Measurements from ENCODE around the gene FH. TPM values are rescaled to one million over a fixed set of nuclear protein-coding genes. Genes with fewer than 3 reads are reported as not detected.

Gene FH
- total and polyA plus RNA-seq, 2 donors from 2014 or later: 51.9 to 128 TPM

DNA sequence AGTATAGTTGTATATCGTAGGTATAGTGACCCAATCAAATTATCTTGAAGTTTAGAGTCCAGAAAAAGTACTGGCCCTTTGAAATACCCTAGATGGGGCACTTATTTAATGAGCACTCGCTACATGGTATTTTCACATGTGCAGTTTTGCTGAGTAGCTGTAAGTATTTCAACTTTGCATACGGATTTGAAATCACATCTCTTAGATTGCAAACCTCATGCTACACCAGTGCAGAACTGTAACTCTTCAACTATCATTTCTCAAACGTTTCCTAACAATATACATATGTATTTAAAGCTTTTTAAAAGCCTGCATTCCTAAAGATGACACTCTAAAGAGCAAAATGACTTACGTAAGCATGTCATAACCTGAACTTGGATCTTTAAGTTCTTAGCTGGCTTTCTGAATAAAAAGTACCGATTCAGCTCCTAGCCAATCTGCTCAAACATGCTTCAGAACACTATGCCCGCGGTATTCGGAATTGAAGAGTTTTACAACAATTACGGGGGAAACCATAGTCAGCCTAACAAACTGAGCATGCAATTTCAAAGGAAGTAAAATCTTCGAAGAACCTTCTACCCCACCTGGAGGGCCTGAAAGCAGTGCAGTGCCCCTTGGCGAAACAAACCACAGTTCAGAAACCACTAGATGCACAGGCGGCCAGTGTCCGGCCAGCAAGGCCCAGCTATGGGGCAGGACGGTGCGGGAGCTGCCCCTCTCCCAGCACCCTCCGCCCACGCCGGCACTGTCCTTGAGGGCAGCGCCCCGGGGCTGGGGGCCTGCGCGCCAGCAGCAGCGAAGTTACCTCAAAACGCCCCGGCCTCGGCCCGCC is 863 bp downstream of the FH start:
- peak overlapping the region; percentile 84 for H3K27ac ChIP-seq (ENCODE audit: low read depth in 2 of 2, low read length in 2 of 2)
- peaks cover 0 to 2% (median 0%) of the 10 kb centered on the region in 3 donors for H3K36me3 ChIP-seq (ENCODE audit: control insufficient read depth in 2 of 3, insufficient read depth in 3 of 3, low read length in 3 of 3)
- H3K27me3 ChIP-seq (ENCODE audit: control insufficient read depth, insufficient read depth, low read length): peaks cover 2% of the 10 kb centered on the region
- H3K4me3 ChIP-seq (ENCODE audit: low read length in 3 of 3): peak overlapping the region; percentile 75 to 78 (median 75)
- DNase-seq: peak in 1 of 5 donors; percentile 39
- FAIRE-seq: no peak
- no peaks in the 10 kb centered on the region for H3K9me3 ChIP-seq (ENCODE audit: control insufficient read depth in 2 of 3, insufficient read depth in 1 of 3, low read length in 3 of 3)
- TF ChIP-seq, protein P1, sequence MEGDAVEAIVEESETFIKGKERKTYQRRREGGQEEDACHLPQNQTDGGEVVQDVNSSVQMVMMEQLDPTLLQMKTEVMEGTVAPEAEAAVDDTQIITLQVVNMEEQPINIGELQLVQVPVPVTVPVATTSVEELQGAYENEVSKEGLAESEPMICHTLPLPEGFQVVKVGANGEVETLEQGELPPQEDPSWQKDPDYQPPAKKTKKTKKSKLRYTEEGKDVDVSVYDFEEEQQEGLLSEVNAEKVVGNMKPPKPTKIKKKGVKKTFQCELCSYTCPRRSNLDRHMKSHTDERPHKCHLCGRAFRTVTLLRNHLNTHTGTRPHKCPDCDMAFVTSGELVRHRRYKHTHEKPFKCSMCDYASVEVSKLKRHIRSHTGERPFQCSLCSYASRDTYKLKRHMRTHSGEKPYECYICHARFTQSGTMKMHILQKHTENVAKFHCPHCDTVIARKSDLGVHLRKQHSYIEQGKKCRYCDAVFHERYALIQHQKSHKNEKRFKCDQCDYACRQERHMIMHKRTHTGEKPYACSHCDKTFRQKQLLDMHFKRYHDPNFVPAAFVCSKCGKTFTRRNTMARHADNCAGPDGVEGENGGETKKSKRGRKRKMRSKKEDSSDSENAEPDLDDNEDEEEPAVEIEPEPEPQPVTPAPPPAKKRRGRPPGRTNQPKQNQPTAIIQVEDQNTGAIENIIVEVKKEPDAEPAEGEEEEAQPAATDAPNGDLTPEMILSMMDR (IDR thresholded peaks at IDR 0.05; ENCODE audit: borderline replicate concordance, extremely low read depth, insufficient read depth): no peak
- peak overlapping the region; percentile 44 to 64 (median 47) for H3K9ac ChIP-seq (ENCODE audit: low read length in 3 of 3)
- peaks cover 0 to 2% (median 2%) of the 10 kb centered on the region in 3 donors for H3K4me1 ChIP-seq (ENCODE audit: control insufficient read depth in 2 of 3, insufficient read depth in 2 of 3, low read depth in 1 of 3, low read length in 3 of 3)
- intact Hi-C loops (cut with DNase I): no loop called here

DNA sequence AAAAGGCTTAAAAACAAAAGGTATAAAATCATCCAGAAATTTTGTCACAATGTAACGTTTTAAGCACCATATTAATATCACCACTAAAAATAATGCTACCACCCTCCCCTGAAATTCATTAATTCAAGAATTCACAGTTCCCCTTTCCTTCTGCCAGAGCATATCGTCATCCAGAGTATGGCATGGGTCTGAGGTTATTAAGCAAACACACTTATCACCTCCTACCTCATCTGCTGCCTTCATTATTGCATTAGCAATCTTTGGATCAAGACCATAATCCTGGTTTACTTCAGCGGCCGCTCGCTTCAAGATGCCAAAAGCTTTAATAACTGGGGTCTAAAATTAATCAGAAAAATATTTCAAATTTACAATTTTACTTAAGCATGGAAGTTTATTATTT is 6.2 kb downstream of the FH start:
- DNase-seq (no peak), FAIRE-seq (no peak)
- H3K4me3 ChIP-seq (ENCODE audit: low read length in 3 of 3): no peak overlapping the region
- H3K27me3 ChIP-seq (ENCODE audit: control insufficient read depth, insufficient read depth, low read length): no peaks in the 10 kb centered on the region
- no peaks in the 10 kb centered on the region for H3K9me3 ChIP-seq (ENCODE audit: control insufficient read depth in 2 of 3, insufficient read depth in 1 of 3, low read length in 3 of 3)
- H3K4me1 ChIP-seq (ENCODE audit: control insufficient read depth in 2 of 3, insufficient read depth in 2 of 3, low read depth in 1 of 3, low read length in 3 of 3): peaks cover 0 to 2% (median 1%) of the 10 kb centered on the region in 3 donors
- no peak overlapping the region for H3K27ac ChIP-seq (ENCODE audit: low read depth in 2 of 2, low read length in 2 of 2)
- TF ChIP-seq, protein P1 (IDR thresholded peaks at IDR 0.05; ENCODE audit: borderline replicate concordance, extremely low read depth, insufficient read depth): no peak
- H3K36me3 ChIP-seq (ENCODE audit: control insufficient read depth in 2 of 3, insufficient read depth in 3 of 3, low read length in 3 of 3): peaks cover 0 to 25% (median 18%) of the 10 kb centered on the region in 3 donors
- H3K9ac ChIP-seq (ENCODE audit: low read length in 3 of 3): no peak overlapping the region
- intact Hi-C loops (cut with DNase I): no loop called here

GRCh38 chr1:241507189-241507863 is 12.2 kb downstream of the FH start:
- no peak overlapping the region for H3K27ac ChIP-seq (ENCODE audit: low read depth in 2 of 2, low read length in 2 of 2)
- H3K4me1 ChIP-seq (ENCODE audit: control insufficient read depth in 2 of 3, insufficient read depth in 2 of 3, low read depth in 1 of 3, low read length in 3 of 3): no peaks in the 10 kb centered on the region
- no peaks in the 10 kb centered on the region for H3K27me3 ChIP-seq (ENCODE audit: control insufficient read depth, insufficient read depth, low read length)
- no peak overlapping the region for H3K9ac ChIP-seq (ENCODE audit: low read length in 3 of 3)
- DNase-seq (no peak), FAIRE-seq (no peak)
- TF ChIP-seq, protein P1 (IDR thresholded peaks at IDR 0.05; ENCODE audit: borderline replicate concordance, extremely low read depth, insufficient read depth): no peak
- H3K9me3 ChIP-seq (ENCODE audit: control insufficient read depth in 2 of 3, insufficient read depth in 1 of 3, low read length in 3 of 3): no peaks in the 10 kb centered on the region
- intact Hi-C loops (cut with DNase I): no loop called here
- H3K4me3 ChIP-seq (ENCODE audit: low read length in 3 of 3): no peak overlapping the region
- H3K36me3 ChIP-seq (ENCODE audit: control insufficient read depth in 2 of 3, insufficient read depth in 3 of 3, low read length in 3 of 3): peaks cover 16 to 60% (median 51%) of the 10 kb centered on the region in 3 donors

Measured in kidney (tissue), 14 donors.